Left cardiac atrium (tissue), 4 donors: ENCODE results near the gene ANKRD17. TPM values are rescaled to one million over a fixed set of nuclear protein-coding genes. Genes with fewer than 3 reads are reported as not detected.
"Not testable (repeated sequence)": the region's sequence is repeated elsewhere in the genome, so short reads cannot be mapped to it uniquely, and the experiment has no call there.

ENCODE experiments used
- ATAC-seq, 2 donors: fragments of 200-7000 bp; cut with Tn5 transposase; one replicate each; pipeline ENCODE4 v1.9.1; 2020; ENCODE audit warnings: mild to moderate bottlenecking in 2 of 2, moderate library complexity in 2 of 2
- DNase-seq: peaks from one replicate; pipeline ENCODE4 v3.0.0-alpha.2; 2020
- intact Hi-C, 2 donors: fragments of 100-400 bp; cut with DNase I; formaldehyde crosslinking; loops; one replicate each; pipeline versions ENCODE4 v1.14.1 to v1.15.1; 2022 to 2023
- total RNA-seq, 2 donors: library from RNA; stranded (reverse); fragmentation: NEBNext Ultra II Directional; extraction: Animal tissue kit (Norgen Biotek cat#: 25700); gene quantifications; one replicate each; pipeline ENCODE4 v1.2.1, GENCODE V29; 2021
- donor health status: DM: no; HTN: yes; CAD: no.
- donor health status: DM: no; HTN: yes; CAD: no; lungs with severe emphysema.
- donor health status: DM: yes; HTN: yes; CAD: no.
- donor health status: Dilated cardiomyopathy.

Gene ANKRD17
- total RNA-seq, 2 donors from 2014 or later, result 46.0 to 56.4 TPM

GRCh38 chr4:73220815-73221214 lies 37.8 kb downstream of the ANKRD17 start:
- ATAC-seq, result no peak
- intact Hi-C loops, result loop anchor here in 1 of 2 donors (5.0 kb wide), 1 partner anchor 36 kb away; the partner anchor contains the start of gene ANKRD17
- no peak for DNase-seq

- intact Hi-C loops, result no loop called here
- peak in 1 of 2 donors; percentile 24 for ATAC-seq
These were observed 44.5 kb downstream of the ANKRD17 start for GRCh38 chr4:73213916-73214653.

GRCh38 chr4:73212982-73213730 lies 45.4 kb downstream of the ANKRD17 start:
- no peak for ATAC-seq
- intact Hi-C loops, result no loop called here
- no peak for DNase-seq

More at GRCh38 chr4:73213916-73214653, 44.5 kb downstream of the ANKRD17 start:
- no peak for DNase-seq

- intact Hi-C loops, result no loop called here
- DNase-seq (no peak), ATAC-seq (no peak)
These were observed 46.6 kb downstream of the ANKRD17 start for GRCh38 chr4:73211968-73212367.

GRCh38 chr4:73208376-73208775 lies 50.2 kb downstream of the ANKRD17 start:
- intact Hi-C loops, result no loop called here
- ATAC-seq (no peak), DNase-seq (no peak)

GRCh38 chr4:73206236-73206635 lies 52.4 kb downstream of the ANKRD17 start:
- DNase-seq (no peak), ATAC-seq (no peak)
- intact Hi-C loops, result no loop called here

- intact Hi-C loops, result no loop called here
- DNase-seq (no peak), ATAC-seq (no peak)
These were observed 53.1 kb downstream of the ANKRD17 start for GRCh38 chr4:73205482-73205881.

GRCh38 chr4:73203976-73204375 lies 54.6 kb downstream of the ANKRD17 start:
- ATAC-seq, DNase-seq, intact Hi-C loops: not testable (repeated sequence)

GRCh38 chr4:73197220-73197619 lies 61.4 kb downstream of the ANKRD17 start:
- DNase-seq (no peak), ATAC-seq (no peak)
- intact Hi-C loops, result no loop called here

GRCh38 chr4:73194064-73194463 lies 64.5 kb downstream of the ANKRD17 start:
- intact Hi-C loops, result no loop called here
- DNase-seq (no peak), ATAC-seq (no peak)

GRCh38 chr4:73193659-73194058 lies 64.9 kb downstream of the ANKRD17 start:
- DNase-seq, result no peak
- no peak for ATAC-seq
- intact Hi-C loops, result no loop called here

GRCh38 chr4:73193155-73193554 lies 65.4 kb downstream of the ANKRD17 start:
- DNase-seq (no peak), ATAC-seq (no peak)
- intact Hi-C loops, result no loop called here

- intact Hi-C loops, result no loop called here
- ATAC-seq (no peak), DNase-seq (no peak)
These were observed 69.3 kb downstream of the ANKRD17 start for GRCh38 chr4:73189274-73189810.

- intact Hi-C loops, result no loop called here
- ATAC-seq (no peak), DNase-seq (no peak)
These were observed 71.3 kb downstream of the ANKRD17 start for GRCh38 chr4:73187325-73187724.

GRCh38 chr4:73185903-73186302 lies 72.7 kb downstream of the ANKRD17 start:
- ATAC-seq (no peak), DNase-seq (no peak)
- intact Hi-C loops, result no loop called here

- intact Hi-C loops, result no loop called here
- no peak for ATAC-seq
- no peak for DNase-seq
These were observed 77.4 kb downstream of the ANKRD17 start for GRCh38 chr4:73181231-73181630.

- DNase-seq, result no peak
- intact Hi-C loops, result no loop called here
- no peak for ATAC-seq
These were observed 80.2 kb downstream of the ANKRD17 start for GRCh38 chr4:73178389-73178788.

- intact Hi-C loops, result no loop called here
- ATAC-seq, result no peak
These were observed 86.4 kb downstream of the ANKRD17 start for GRCh38 chr4:73172161-73172560.

GRCh38 chr4:73170518-73171198 lies 87.9 kb downstream of the ANKRD17 start:
- no peak for ATAC-seq
- intact Hi-C loops, result no loop called here
- DNase-seq, result no peak

More at GRCh38 chr4:73172161-73172560, 86.4 kb downstream of the ANKRD17 start:
- no peak for DNase-seq

GRCh38 chr4:73166212-73166611 lies 92.4 kb downstream of the ANKRD17 start:
- DNase-seq (no peak), ATAC-seq (no peak)
- intact Hi-C loops, result no loop called here
